Fibroblast of lung (primary cell): Measurements from ENCODE around the gene CTSE. TPM values are rescaled to one million over a fixed set of nuclear protein-coding genes. Genes with fewer than 3 reads are reported as not detected.
"Not testable (repeated sequence)": the region's sequence is repeated elsewhere in the genome, so short reads cannot be mapped to it uniquely, and the experiment has no call there.

Source experiments
- DNase-seq, 2 donors: peaks; one replicate each; pipeline versions ENCODE4 v3.0.0 to v3.0.0-alpha.2; 2010; ENCODE audit warnings: low read depth in 2 of 2
- H2AFZ ChIP-seq: 2 replicates; pipeline ENCODE4 v1.5.1; 2012; ENCODE audit warnings: low read length, control low read depth, inconsistent platforms
- H3K27ac ChIP-seq: 2 replicates; pipeline ENCODE4 v1.5.1; 2011; ENCODE audit warnings: low read length, control low read depth; ENCODE audit not compliant: insufficient read depth
- H3K27me3 ChIP-seq: 2 replicates; pipeline ENCODE4 v1.5.1; 2011; ENCODE audit warnings: mild to moderate bottlenecking, low read length; ENCODE audit not compliant: control insufficient read depth, insufficient read depth
- H3K36me3 ChIP-seq: 2 replicates; pipeline ENCODE4 v1.5.1; 2011; ENCODE audit warnings: low read length; ENCODE audit not compliant: control insufficient read depth, insufficient read depth
- H3K4me1 ChIP-seq: 2 replicates; pipeline ENCODE4 v1.5.1; 2011; ENCODE audit warnings: low read length; ENCODE audit not compliant: control insufficient read depth, insufficient read depth; ENCODE audit errors: extremely low read depth
- H3K4me2 ChIP-seq: 2 replicates; pipeline ENCODE4 v1.5.1; 2011; ENCODE audit warnings: low read length, control low read depth; ENCODE audit not compliant: insufficient read depth; ENCODE audit errors: extremely low read depth
- H3K4me3 ChIP-seq, 4 experiments: fragments of 200-600 bp in 1 of 4; sonication (generic) in 1 of 4; replicated peaks in 1 of 4; 2 replicates each; pipeline ENCODE4 v1.5.1; 2011 to 2016; ENCODE audit warnings: low read length in 4 of 4, low read depth in 3 of 4, mild to moderate bottlenecking in 3 of 4, control low read depth in 2 of 4, inconsistent platforms in 1 of 4, mixed read lengths in 1 of 4; ENCODE audit not compliant: insufficient read depth in 1 of 4; ENCODE audit errors: control extremely low read depth in 1 of 4
- H3K79me2 ChIP-seq: 2 replicates; pipeline ENCODE4 v1.5.1; 2012; ENCODE audit warnings: mild to moderate bottlenecking, low read length, inconsistent platforms; ENCODE audit not compliant: control insufficient read depth, insufficient read depth
- H3K9ac ChIP-seq: 2 replicates; pipeline ENCODE4 v1.5.1; 2011; ENCODE audit warnings: mild to moderate bottlenecking, low read length, control low read depth; ENCODE audit not compliant: insufficient read depth
- H3K9me3 ChIP-seq: 2 replicates; pipeline ENCODE4 v1.5.1; 2012; ENCODE audit warnings: low read depth, low read length; ENCODE audit not compliant: control insufficient read depth, insufficient read depth
- H4K20me1 ChIP-seq: 2 replicates; pipeline ENCODE4 v1.5.1; 2011; ENCODE audit warnings: low read length; ENCODE audit not compliant: control insufficient read depth, insufficient read depth; ENCODE audit errors: extremely low read depth
- EZH2 ChIP-seq: IDR thresholded peaks from 2 replicates; pipeline ENCODE4 v1.5.1; 2012; ENCODE audit warnings: low read length, control low read depth, mild to moderate bottlenecking; ENCODE audit errors: missing control alignments
- polyA plus RNA-seq, 2 donors: library from polyadenylated mRNA; depleted of rRNA in 1 of 2; stranded (reverse) in 1 of 2; unstranded in 1 of 2; fragments of >200 nt; gene quantifications; 2 replicates each; pipeline ENCODE4 v1.2.1, GENCODE V29; 2011 to 2012; ENCODE audit warnings: missing spikeins in 1 of 2
- total RNA-seq: library from RNA; depleted of rRNA; stranded (reverse); fragments of >200 nt; gene quantifications from 2 replicates; pipeline ENCODE4 v1.2.1, GENCODE V29; 2014
- TF ChIP-seq, protein P1 (sequence below), 2 donors: IDR thresholded peaks in 1 of 2; conservative IDR thresholded peaks in 1 of 2; 1 replicate in 1 of 2; 2 replicates in 1 of 2; pipeline ENCODE4 v1.5.1; 2011 to 2012; ENCODE audit warnings: low read length in 2 of 2, control low read depth in 1 of 2, inconsistent platforms in 1 of 2, low read depth in 1 of 2, mild to moderate bottlenecking in 1 of 2

The CTSE gene
- total and polyA plus RNA-seq, 2 donors (not counting 1 experiment from before 2014, with no cell fraction given) = not detected

DNA sequence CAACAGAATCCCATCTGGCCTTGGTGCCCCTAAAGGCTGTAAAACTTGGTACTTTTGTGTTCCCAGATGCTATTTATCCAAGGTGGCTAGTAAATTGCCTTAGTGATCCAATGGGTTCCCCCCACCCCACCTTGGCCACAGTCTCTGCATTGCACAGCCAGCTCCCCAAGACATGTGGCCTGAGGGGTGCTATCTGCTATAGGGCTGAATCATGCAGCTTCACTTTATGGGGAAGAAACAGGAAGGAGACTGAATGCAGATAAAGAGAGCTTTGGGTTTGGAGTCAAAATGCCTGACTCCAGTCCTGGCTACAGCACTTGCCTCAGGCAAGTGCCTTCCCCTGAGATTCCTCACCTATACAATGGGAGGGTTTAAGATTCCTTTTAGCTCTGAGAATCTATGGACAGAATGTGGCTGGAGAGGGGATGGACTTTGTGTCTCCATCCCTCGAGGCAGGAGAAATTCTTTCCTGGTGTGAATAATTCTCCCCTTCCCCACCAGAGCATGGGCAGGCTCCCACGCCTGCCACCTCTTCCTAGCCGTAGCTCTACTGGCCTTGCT is 35.7 kb upstream of the CTSE start:
- Histone ChIP-seq H3K9me3 (no peaks in the 10 kb centered on the region), H4K20me1 (no peaks in the 10 kb centered on the region), H3K9ac (no peak overlapping the region), H3K27ac (no peak overlapping the region), H2AFZ (no peak overlapping the region), H3K79me2 (no peaks in the 10 kb centered on the region), H3K27me3 (peaks cover 8% of the 10 kb centered on the region), H3K36me3 (no peaks in the 10 kb centered on the region), H3K4me2 (no peak overlapping the region), H3K4me3 (no peak overlapping the region), H3K4me1 (no peaks in the 10 kb centered on the region)
- TF ChIP-seq, protein P1, sequence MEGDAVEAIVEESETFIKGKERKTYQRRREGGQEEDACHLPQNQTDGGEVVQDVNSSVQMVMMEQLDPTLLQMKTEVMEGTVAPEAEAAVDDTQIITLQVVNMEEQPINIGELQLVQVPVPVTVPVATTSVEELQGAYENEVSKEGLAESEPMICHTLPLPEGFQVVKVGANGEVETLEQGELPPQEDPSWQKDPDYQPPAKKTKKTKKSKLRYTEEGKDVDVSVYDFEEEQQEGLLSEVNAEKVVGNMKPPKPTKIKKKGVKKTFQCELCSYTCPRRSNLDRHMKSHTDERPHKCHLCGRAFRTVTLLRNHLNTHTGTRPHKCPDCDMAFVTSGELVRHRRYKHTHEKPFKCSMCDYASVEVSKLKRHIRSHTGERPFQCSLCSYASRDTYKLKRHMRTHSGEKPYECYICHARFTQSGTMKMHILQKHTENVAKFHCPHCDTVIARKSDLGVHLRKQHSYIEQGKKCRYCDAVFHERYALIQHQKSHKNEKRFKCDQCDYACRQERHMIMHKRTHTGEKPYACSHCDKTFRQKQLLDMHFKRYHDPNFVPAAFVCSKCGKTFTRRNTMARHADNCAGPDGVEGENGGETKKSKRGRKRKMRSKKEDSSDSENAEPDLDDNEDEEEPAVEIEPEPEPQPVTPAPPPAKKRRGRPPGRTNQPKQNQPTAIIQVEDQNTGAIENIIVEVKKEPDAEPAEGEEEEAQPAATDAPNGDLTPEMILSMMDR (conservative IDR thresholded peaks at IDR 0.05 in 1 of 2, IDR thresholded peaks at IDR 0.05 in 1 of 2; ENCODE audit: low read depth in 1 of 2, low read length in 2 of 2) = no peak
- TF ChIP-seq EZH2 = no peak
- DNase-seq = no peak

DNA sequence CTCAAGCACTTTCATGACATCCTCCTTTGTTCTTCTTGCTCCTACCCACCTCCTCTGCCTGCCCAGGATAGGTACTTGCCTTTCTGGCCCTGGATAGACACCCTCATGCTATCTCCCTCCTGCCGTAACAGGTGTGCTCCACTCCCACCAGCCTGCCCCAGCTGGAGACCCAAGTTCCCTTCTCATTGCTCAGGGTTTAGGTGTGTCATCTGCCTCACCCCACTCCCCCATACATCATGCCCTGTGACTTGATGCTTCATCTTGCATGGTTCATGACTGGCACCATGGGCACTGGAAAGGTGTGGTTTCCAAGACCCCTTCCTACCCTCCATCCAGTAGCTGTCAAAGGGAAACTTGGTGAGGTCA is 35.2 kb upstream of the CTSE start:
- Histone ChIP-seq H4K20me1 (no peaks in the 10 kb centered on the region), H3K9me3 (no peaks in the 10 kb centered on the region), H2AFZ (no peak overlapping the region), H3K4me3 (no peak overlapping the region), H3K27me3 (peaks cover 8% of the 10 kb centered on the region), H3K4me2 (no peak overlapping the region), H3K4me1 (no peaks in the 10 kb centered on the region), H3K79me2 (no peaks in the 10 kb centered on the region), H3K9ac (no peak overlapping the region), H3K27ac (no peak overlapping the region), H3K36me3 (no peaks in the 10 kb centered on the region)
- no peak for DNase-seq
- TF ChIP-seq, protein P1 (conservative IDR thresholded peaks at IDR 0.05 in 1 of 2, IDR thresholded peaks at IDR 0.05 in 1 of 2; ENCODE audit: low read depth in 1 of 2, low read length in 2 of 2) = no peak
- TF ChIP-seq EZH2 = no peak

DNA sequence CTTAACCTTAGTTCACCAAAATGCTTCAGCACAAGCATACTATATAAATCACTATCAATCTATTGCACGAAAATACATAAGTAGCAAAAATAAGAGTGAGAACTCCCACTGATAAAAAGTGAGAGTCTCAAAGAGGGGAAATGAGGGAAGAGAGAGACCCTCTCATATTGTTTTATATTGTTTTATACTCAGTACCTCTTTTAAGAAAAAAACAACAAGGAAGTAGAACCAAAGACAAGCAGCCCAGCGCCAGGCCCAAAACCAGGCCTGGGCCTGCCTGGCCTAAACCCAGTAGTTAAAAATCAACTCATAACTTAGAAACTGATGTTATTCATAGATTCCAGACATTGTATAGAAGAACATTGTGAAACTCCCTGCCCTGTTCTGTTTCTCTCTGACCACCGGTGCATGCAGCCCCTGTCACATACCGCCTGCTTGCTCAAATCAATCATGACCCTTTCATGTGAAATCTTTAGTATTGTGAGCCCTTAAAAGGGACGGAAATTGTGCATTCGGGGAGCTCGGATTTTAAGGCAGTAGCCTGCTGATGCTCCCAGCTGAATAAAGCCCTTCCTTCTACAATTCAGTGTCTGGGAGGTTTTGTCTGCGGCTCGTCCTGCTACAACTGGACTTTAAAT is 34.7 kb upstream of the CTSE start:
- not testable (repeated sequence) for H2AFZ ChIP-seq

DNA sequence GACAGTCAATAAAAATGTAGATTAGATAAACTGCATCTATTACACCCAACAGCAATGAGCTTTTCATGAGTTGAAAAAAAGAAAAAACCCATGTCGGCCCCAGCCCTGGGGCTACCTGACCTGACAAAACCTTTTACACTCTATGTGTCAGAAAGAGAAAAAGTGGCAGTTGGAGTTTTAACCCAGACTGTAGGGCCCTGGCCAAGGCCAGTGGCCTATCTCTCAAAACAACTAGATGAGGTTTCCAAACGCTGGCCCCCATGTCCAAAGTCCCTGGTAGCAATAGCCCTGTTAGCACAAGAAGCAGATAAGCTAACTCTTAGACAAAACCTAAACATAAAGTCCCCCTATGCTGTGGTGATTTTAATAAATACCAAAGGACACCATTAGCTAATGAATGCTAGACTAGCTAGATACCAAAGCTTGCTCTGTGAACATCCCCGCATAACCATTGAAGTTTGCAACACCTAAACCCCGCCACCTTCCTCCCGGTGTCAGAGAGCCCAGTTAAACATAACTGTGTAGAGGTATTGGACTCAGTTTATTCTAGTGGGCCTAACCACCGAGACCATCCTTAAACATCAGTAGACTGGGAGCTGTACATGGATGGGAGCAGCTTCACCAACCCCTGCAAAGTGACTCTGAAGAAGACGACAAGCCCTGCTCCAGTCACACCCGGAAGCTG is 32.1 kb upstream of the CTSE start:
- not testable (repeated sequence) for H2AFZ ChIP-seq, H3K79me2 ChIP-seq, H3K9me3 ChIP-seq, H3K36me3 ChIP-seq, H3K4me2 ChIP-seq, H3K27ac ChIP-seq, H3K27me3 ChIP-seq, H3K4me1 ChIP-seq, H4K20me1 ChIP-seq, DNase-seq, H3K4me3 ChIP-seq, H3K9ac ChIP-seq

More for the DNA sequence above, 34.7 kb upstream of the CTSE start:
- not testable (repeated sequence) for H3K4me3 ChIP-seq, H4K20me1 ChIP-seq, DNase-seq, H3K36me3 ChIP-seq, H3K27ac ChIP-seq, H3K4me1 ChIP-seq, H3K79me2 ChIP-seq, H3K4me2 ChIP-seq, H3K9me3 ChIP-seq, H3K9ac ChIP-seq, H3K27me3 ChIP-seq

DNA sequence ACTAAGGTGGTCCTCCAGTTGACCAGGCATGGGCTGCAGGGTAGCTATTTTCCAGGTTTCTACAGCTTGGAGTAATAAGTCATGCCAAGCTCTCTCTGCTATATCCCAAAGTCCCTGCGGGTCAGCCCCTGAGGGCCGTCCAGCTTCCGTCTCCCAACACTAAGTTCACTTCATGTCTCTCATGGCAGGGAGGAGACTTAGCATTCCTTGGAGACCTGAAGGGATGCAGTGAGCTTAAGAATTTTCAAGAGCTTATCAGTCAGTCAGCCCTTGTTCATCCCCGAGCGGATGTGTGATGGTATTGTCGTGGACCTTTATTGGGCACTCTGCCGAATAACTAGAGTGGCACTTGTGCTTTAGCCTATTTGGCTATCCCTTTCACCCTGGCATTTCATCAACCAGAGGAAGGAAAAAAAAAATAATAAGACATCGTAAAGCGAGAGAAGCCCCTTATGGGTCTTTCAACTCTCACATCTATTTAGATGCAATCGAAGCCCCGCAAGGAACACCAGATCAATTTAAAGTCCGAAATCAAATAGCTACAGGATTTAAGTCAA is 31.5 kb upstream of the CTSE start:
- H2AFZ ChIP-seq, H3K9ac ChIP-seq, DNase-seq, H3K4me3 ChIP-seq, H3K9me3 ChIP-seq, H4K20me1 ChIP-seq, H3K36me3 ChIP-seq, H3K4me1 ChIP-seq, H3K27me3 ChIP-seq, H3K79me2 ChIP-seq, H3K4me2 ChIP-seq, H3K27ac ChIP-seq: not testable (repeated sequence)
